Activated CD8-positive, alpha-beta T cell treated with anti-CD3 and anti-CD28 coated beads, Interleukin-2, amount 10 ng/mL, durations not matched to agents 7 days and 5 days (primary cell): ENCODE data around the gene FYN. TPM values are rescaled to one million over a fixed set of nuclear protein-coding genes. Genes with fewer than 3 reads are reported as not detected.

Source experiments
- ATAC-seq: fragments of 150-1000 bp; cut with Tn5 transposase; one replicate; pipeline ENCODE4 v1.10.0; 2021; ENCODE audit warnings: moderate library complexity
- CTCF ChIA-PET: fragments of 350-600 bp; sonication (Branson Sonifier 250); formaldehyde crosslinking; loops from one replicate; lab custom pipeline; 2021; ENCODE audit warnings: antibody characterized with exemption; lab: Charles Lee
- POLR2A ChIA-PET: fragments of 350-600 bp; sonication (Branson Sonifier 250); formaldehyde crosslinking; loops from one replicate; lab custom pipeline; 2021; ENCODE audit warnings: antibody characterized with exemption; lab: Charles Lee
- DNase-seq: peaks from one replicate; pipeline ENCODE4 v3.0.0-alpha.2; 2020
- H3K27ac Mint-ChIP-seq: one replicate; pipeline ENCODE4 v1.8.0; 2021; ENCODE audit warnings: mild to moderate bottlenecking, mixed read lengths
- H3K27me3 Mint-ChIP-seq: one replicate; pipeline ENCODE4 v1.8.0; 2021; ENCODE audit warnings: low read depth, mixed read lengths
- H3K36me3 Mint-ChIP-seq: one replicate; pipeline ENCODE4 v1.8.0; 2021; ENCODE audit warnings: low read depth, mixed read lengths
- H3K4me1 Mint-ChIP-seq: one replicate; pipeline ENCODE4 v1.8.0; 2021; ENCODE audit warnings: low read depth, mixed read lengths
- H3K4me3 Mint-ChIP-seq: one replicate; pipeline ENCODE4 v1.8.0; 2021; ENCODE audit warnings: mild to moderate bottlenecking, mixed read lengths
- H3K9me3 Mint-ChIP-seq: one replicate; pipeline ENCODE4 v1.8.0; 2022; ENCODE audit warnings: mixed read lengths; ENCODE audit not compliant: insufficient read depth
- total RNA-seq, 2 experiments: library from RNA; stranded (reverse); gene quantifications; one replicate each; pipeline ENCODE4 v1.2.3, GENCODE V29; 2021

Gene FYN
- total RNA-seq, 2 experiments from 2014 or later: 148 to 154 TPM

DNA sequence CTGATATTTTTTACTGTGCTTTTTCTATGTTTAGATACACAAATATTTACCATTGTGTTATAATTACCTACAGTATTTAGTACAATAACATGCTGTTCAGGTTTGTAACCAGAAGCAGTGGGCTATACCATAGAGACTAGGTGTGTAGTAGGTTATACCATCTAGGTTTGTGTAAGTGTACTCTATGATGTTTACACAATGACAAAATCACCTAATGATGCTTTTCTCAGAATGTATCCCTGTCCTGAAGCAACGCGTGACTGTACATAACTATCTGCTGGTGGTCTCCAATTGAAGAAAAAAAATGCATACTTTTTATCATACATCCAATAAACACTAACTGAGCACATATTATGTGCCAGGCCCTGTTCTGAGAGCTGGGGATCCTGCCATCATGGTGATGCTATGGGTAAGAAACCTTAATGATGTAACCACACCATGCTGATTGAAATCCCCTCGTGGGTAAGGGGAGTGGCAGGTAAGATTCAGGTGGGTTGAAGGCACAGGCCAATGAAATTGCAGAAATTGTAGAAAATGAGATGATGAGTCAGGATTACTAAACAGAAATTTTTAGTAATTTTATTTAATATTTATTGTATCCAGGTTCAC is 76.8 kb downstream of the FYN start:
- ATAC-seq (no peak), DNase-seq (no peak)
- CTCF ChIA-PET: interaction anchor here (1.1 to 2.7 kb wide), 2 partner anchors 74 to 86 kb away, joined by 3 to 6 read pairs; no protein-coding TSS in a partner anchor
- H3K27ac Mint-ChIP-seq: peak overlapping the region; percentile 39
- no peak overlapping the region for H3K4me3 Mint-ChIP-seq
- H3K4me1 Mint-ChIP-seq: peaks cover 82% of the 10 kb centered on the region
- POLR2A ChIA-PET: interaction anchor here (0.9 to 3.7 kb wide), 3 partner anchors 8 to 77 kb away, joined by 3 to 20 read pairs (median 3); partner anchors contain the start of gene FYN
- no peaks in the 10 kb centered on the region for H3K9me3 Mint-ChIP-seq
- H3K36me3 Mint-ChIP-seq: peaks cover 41% of the 10 kb centered on the region
- no peaks in the 10 kb centered on the region for H3K27me3 Mint-ChIP-seq

DNA sequence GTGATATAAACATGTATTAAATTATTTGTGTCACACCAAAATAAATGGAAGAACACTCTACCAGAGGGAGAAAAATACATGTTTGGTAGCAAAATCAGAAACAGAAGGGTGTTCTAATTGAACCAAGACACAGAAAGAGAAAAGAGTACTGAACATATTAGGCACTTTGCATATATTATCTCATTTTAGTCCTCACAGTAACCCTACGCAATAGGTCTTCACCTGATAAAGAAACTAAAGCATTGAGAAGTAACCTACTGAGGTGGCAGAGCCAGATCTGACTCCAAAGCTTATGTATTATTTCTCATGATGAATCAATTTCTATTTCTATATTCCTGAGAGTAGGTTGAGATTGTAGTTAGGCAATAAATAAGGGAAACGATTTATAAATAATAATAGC is 77.7 kb downstream of the FYN start:
- ChIA-PET CTCF (interaction anchor here (1.1 kb wide), 1 partner anchor 74 kb away, joined by 3 read pairs; no protein-coding TSS in a partner anchor), POLR2A (interaction anchor here (0.9 to 3.7 kb wide), 3 partner anchors 9 to 78 kb away, joined by 3 to 20 read pairs (median 3); partner anchors contain the start of gene FYN)
- H3K36me3 Mint-ChIP-seq: peaks cover 42% of the 10 kb centered on the region

DNA sequence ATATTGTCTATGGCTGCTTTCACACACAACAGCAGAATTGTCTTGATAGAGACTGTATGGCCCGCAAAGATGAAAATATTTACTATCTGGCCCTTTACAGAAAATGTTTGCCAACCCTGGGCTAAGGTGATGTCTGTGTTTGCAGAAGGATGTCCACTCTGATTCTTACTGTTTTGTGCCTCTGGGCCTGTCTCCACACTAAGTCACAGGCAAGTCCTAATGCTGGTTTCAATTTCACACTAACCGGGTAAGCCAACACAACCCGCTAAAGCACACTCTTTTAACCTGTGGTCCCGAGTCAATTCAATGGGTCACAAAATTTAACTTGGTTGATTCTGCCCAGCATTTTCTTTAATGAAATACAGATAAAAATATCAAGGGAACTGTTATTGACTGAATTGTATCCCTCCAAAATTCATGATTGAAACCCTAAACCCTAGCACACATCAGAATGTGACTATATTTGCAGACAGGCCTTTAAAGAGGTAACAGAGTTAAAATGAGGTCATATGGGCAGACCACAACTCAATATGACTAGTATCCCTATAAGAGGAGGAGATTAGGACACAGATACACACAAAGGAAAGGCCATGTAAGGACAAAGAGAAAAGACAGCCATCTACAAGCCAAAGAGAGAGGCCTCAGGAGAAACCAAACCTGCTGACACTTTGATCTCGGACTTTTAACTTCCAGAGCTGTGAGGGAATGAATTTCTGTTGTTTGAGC is 78.4 kb downstream of the FYN start:
- H3K36me3 Mint-ChIP-seq: peaks cover 43% of the 10 kb centered on the region
- H3K4me3 Mint-ChIP-seq: peak overlapping the region; percentile 82
- H3K27ac Mint-ChIP-seq: peak overlapping the region; percentile 95
- H3K9me3 Mint-ChIP-seq: no peaks in the 10 kb centered on the region
- peaks cover 82% of the 10 kb centered on the region for H3K4me1 Mint-ChIP-seq
- ATAC-seq: peak; percentile 55
- H3K27me3 Mint-ChIP-seq: no peaks in the 10 kb centered on the region
- peak; percentile 39 for DNase-seq
- ChIA-PET POLR2A (interaction anchor here (3.7 kb wide), 1 partner anchor 10 kb away, joined by 20 read pairs; no protein-coding TSS in a partner anchor), CTCF (interaction anchor here (0.6 to 1.5 kb wide), 3 partner anchors 10 to 76 kb away, joined by 3 to 4 read pairs (median 4); no protein-coding TSS in a partner anchor)

More for the DNA sequence above, 77.7 kb downstream of the FYN start:
- peak overlapping the region; percentile 95 for H3K27ac Mint-ChIP-seq
- no peaks in the 10 kb centered on the region for H3K27me3 Mint-ChIP-seq
- no peaks in the 10 kb centered on the region for H3K9me3 Mint-ChIP-seq
- H3K4me3 Mint-ChIP-seq: peak overlapping the region; percentile 82
- H3K4me1 Mint-ChIP-seq: peaks cover 82% of the 10 kb centered on the region
- peak; percentile 18 for DNase-seq
- ATAC-seq: no peak

DNA sequence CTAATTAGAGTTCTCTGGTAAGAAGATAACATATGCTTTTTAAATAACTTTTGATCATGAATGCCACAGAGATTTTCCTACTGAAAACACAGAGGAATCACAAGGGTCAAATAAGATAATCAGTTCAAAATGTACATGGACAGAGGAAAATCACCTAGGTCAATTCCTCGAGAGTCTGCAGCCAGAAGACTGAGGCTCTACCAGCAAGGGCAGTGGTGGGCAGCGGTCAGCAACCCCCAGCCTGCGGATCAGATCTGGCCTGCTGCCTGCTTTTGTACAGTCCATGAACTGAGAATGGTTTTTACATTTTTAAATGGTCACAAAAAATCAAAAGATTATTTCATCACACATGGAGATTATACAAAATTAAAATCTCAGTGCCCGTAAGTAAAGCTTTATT is 79.0 kb downstream of the FYN start:
- Mint-ChIP-seq H3K4me1 (peaks cover 77% of the 10 kb centered on the region), H3K36me3 (peaks cover 39% of the 10 kb centered on the region), H3K9me3 (no peaks in the 10 kb centered on the region), H3K4me3 (peak overlapping the region; percentile 82), H3K27ac (peak overlapping the region; percentile 95), H3K27me3 (no peaks in the 10 kb centered on the region)
- ChIA-PET POLR2A (interaction anchor here (0.9 to 3.7 kb wide), 2 partner anchors 10 to 19 kb away, joined by 4 to 20 read pairs; no protein-coding TSS in a partner anchor), CTCF (interaction anchor here (1.1 to 1.8 kb wide), 6 partner anchors 10 to 32 kb away, joined by 3 to 7 read pairs (median 4); no protein-coding TSS in a partner anchor)
- no peak for ATAC-seq
- DNase-seq: peak; percentile 18

DNA sequence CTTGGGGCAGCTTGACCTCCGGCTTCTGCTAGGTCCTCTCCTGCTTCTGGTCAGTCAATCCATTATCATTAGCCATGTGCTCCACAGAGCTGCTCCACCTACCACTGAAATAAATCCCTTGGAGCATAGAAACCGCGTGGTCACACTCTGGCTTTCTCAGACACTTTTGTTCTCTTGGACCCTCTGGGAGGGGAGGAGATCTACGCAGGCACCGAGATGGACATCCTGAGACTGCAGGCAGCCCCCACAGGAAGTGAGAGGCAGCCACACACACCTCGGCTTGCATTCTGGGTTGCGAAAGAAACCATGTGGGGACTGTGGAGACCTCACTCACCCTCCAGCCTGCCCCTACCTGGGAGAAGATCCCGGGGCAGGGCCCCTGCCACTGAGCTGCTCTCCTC is 79.5 kb downstream of the FYN start:
- DNase-seq: peak; percentile 77
- peak overlapping the region; percentile 82 for H3K4me3 Mint-ChIP-seq
- H3K4me1 Mint-ChIP-seq: peaks cover 71% of the 10 kb centered on the region
- POLR2A ChIA-PET: interaction anchor here (0.9 to 3.7 kb wide), 4 partner anchors 11 to 32 kb away, joined by 4 to 20 read pairs (median 5); no protein-coding TSS in a partner anchor
- CTCF ChIA-PET: interaction anchor here (1.1 to 1.8 kb wide), 8 partner anchors 10 to 31 kb away, joined by 3 to 7 read pairs (median 4); no protein-coding TSS in a partner anchor
- H3K27me3 Mint-ChIP-seq: no peaks in the 10 kb centered on the region
- peak overlapping the region; percentile 95 for H3K27ac Mint-ChIP-seq
- H3K36me3 Mint-ChIP-seq: peaks cover 37% of the 10 kb centered on the region
- peak; percentile 81 for ATAC-seq
- no peaks in the 10 kb centered on the region for H3K9me3 Mint-ChIP-seq

DNA sequence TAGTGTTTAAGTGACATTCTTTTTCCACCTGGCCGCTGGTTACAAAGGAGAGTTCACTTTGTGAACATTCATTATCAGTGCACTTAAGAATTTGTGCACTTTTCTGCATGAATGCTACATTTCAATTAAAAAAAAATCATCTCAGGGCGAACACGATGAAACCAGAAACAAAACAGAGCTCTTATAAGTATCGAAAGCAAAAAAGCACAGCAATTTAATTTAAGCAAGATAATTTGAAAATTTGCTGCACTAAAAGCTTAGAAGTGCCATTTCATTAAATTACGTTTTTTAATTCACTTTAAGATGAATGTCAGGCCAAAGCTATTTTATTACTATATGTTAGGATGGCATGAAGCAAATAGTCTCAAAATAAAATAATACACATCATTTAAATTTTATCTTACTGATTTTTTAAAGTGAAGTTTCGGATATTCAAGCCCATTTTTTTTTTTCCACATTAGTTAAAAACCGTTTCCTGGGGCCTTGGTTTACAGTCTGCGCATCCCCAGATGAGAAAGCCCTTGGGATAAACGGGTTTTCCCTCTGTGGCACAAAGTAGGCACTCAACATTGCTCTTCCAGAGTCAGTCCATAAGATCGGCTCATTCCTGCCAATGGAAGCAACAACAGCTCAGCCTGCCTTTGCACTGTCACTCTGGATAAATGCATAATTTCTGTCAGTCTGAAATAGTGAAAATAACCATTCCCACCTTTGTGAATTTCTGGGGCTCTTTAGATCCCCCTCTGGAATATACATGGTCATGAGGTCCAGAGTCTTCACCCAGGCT is 80.1 kb downstream of the FYN start:
- H3K36me3 Mint-ChIP-seq: peaks cover 37% of the 10 kb centered on the region
- H3K27ac Mint-ChIP-seq: peak overlapping the region; percentile 95
- ChIA-PET POLR2A (interaction anchor here (0.6 to 3.7 kb wide), 7 partner anchors 11 to 190 kb away, joined by 3 to 20 read pairs (median 4); no protein-coding TSS in a partner anchor), CTCF (interaction anchor here (0.6 to 1.8 kb wide), 12 partner anchors 9 to 170 kb away, joined by 3 to 7 read pairs (median 4); no protein-coding TSS in a partner anchor)
- no peak for ATAC-seq
- DNase-seq: peak; percentile 19
- H3K27me3 Mint-ChIP-seq: no peaks in the 10 kb centered on the region
- H3K9me3 Mint-ChIP-seq: no peaks in the 10 kb centered on the region
- H3K4me1 Mint-ChIP-seq: peaks cover 65% of the 10 kb centered on the region
- H3K4me3 Mint-ChIP-seq: peak overlapping the region; percentile 82

DNA sequence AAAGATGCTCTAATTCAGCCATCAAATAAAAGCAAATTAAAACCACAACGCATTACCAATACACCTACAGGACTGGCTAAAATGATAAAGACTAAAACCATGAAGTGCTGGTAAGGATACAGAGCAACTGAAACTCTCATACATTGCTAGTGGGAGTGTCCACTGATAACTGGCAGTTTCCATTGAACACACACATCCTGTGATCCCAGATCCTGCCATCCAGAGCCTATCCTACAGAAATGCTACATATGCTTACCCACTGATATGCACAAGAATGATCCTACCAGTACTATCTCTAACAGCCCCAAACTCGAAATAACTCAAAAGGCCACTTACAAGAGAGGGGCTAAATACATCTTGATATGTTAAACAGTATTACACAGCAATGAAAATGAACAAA is 81.0 kb downstream of the FYN start:
- H3K4me1 Mint-ChIP-seq: peaks cover 66% of the 10 kb centered on the region
- H3K27ac Mint-ChIP-seq: peak overlapping the region; percentile 65
- no peaks in the 10 kb centered on the region for H3K27me3 Mint-ChIP-seq
- DNase-seq (peak; percentile 14), ATAC-seq (no peak)
- ChIA-PET CTCF (interaction anchor here (1.0 to 1.1 kb wide), 2 partner anchors 55 to 82 kb away, joined by 3 to 5 read pairs; no protein-coding TSS in a partner anchor), POLR2A (interaction anchor here (1.0 kb wide), 1 partner anchor 82 kb away, joined by 3 read pairs; no protein-coding TSS in a partner anchor)
- peak overlapping the region; percentile 66 for H3K4me3 Mint-ChIP-seq
- H3K9me3 Mint-ChIP-seq: no peaks in the 10 kb centered on the region
- peaks cover 40% of the 10 kb centered on the region for H3K36me3 Mint-ChIP-seq

DNA sequence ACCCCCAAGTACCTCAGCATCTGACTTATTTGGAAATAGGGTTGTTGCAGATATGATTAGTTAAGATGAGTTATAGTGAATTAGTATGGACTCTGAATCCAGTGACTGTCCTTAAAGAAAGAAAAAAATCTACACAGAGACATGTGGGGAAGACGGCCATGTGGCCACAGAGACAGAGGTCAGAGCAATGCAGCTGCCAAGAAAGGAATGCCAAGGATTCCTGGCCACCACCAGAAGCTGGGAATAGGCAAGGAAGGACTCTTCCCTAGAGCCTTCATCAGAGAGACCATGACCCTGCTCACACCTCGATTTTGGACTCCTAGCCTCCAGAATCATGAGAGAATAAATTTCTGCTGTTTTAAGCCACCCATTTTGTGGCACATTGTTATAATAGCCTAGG is 81.8 kb downstream of the FYN start:
- no peaks in the 10 kb centered on the region for H3K9me3 Mint-ChIP-seq
- ATAC-seq (no peak), DNase-seq (no peak)
- peaks cover 62% of the 10 kb centered on the region for H3K4me1 Mint-ChIP-seq
- CTCF ChIA-PET: no interaction called here
- H3K27me3 Mint-ChIP-seq: no peaks in the 10 kb centered on the region
- peak overlapping the region; percentile 62 for H3K27ac Mint-ChIP-seq
- peaks cover 42% of the 10 kb centered on the region for H3K36me3 Mint-ChIP-seq
- POLR2A ChIA-PET: interaction anchor here (1.0 kb wide), 1 partner anchor 82 kb away, joined by 3 read pairs; no protein-coding TSS in a partner anchor
- H3K4me3 Mint-ChIP-seq: peak overlapping the region; percentile 66

DNA sequence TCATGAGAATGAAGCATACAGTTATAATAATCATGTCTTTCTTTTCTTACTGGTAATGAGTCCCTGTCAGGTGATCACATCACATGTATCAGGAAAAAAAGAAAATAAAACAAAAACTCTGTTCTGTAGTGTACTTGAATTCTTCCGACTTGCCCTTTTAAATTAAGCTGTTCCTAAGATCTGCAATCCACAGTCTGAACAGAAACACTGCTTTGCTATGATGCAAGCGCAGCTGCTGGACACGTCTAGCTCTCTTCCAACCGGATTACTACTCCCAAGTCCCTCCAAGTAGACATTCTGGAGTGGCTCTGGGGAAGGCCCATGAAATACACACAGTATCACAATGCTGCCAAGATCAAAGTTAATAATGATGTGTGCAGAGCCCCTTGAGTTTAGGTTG is 83.7 kb downstream of the FYN start:
- DNase-seq: no peak
- ChIA-PET CTCF (interaction anchor here (0.7 to 1.8 kb wide), 5 partner anchors 12 to 91 kb away, joined by 3 to 5 read pairs (median 3); no protein-coding TSS in a partner anchor), POLR2A (interaction anchor here (0.9 kb wide), 1 partner anchor 31 kb away, joined by 3 read pairs; no protein-coding TSS in a partner anchor)
- ATAC-seq: no peak
- Mint-ChIP-seq H3K27ac (no peak overlapping the region), H3K4me1 (peaks cover 53% of the 10 kb centered on the region), H3K36me3 (peaks cover 43% of the 10 kb centered on the region), H3K27me3 (no peaks in the 10 kb centered on the region), H3K4me3 (no peak overlapping the region), H3K9me3 (no peaks in the 10 kb centered on the region)

DNA sequence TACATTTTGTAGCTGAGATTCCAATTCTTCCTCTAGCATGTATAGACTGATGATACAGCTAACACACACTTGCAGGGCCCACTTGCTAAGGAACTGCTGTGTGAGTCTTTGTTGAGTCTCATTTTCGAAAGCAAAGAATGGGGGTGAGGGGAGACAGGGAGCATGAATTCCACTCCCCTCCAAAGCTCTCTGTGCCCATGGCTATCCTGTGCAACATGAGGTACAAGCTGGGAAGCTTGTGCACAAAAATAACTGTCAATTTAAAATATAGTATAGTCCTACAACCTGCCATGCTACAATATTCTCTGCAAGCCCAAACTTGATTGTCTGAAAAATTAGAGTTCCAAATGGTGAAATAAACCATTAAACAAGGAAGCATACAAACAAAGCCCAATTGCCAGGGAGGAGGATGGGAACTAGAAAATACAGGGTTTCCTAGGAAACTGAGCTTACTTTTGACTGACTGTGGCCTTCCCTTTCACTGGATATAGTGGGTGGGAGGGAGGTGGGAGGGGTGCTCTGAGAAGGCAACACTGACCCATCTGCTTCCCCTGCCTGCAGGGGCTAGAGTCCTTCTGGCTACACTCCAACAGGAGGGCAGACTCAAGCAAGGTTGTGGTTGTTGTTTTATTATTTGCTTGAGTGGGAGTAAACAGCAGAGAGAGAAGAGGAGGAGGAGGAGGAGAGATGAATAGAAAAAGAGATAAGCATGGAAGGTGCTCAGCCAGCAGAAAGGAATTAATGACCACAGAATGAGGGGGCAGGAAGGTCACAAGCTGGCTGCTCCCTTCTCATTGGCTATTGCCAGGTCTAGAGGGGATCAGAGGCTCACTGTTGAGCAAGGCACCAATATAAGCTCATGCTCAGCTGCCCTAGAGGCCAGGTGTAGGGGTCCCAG is 84.6 kb downstream of the FYN start:
- DNase-seq: no peak

More for the DNA sequence above, 84.6 kb downstream of the FYN start:
- H3K4me3 Mint-ChIP-seq: no peak overlapping the region
- ChIA-PET POLR2A (no interaction called here), CTCF (interaction anchor here (1.1 kb wide), 1 partner anchor 12 kb away, joined by 3 read pairs; no protein-coding TSS in a partner anchor)
- peaks cover 40% of the 10 kb centered on the region for H3K36me3 Mint-ChIP-seq
- H3K4me1 Mint-ChIP-seq: peaks cover 53% of the 10 kb centered on the region
- no peak for ATAC-seq
- H3K27ac Mint-ChIP-seq: no peak overlapping the region
- H3K27me3 Mint-ChIP-seq: no peaks in the 10 kb centered on the region
- H3K9me3 Mint-ChIP-seq: no peaks in the 10 kb centered on the region
